HepG2 (cell line): Measurements from ENCODE around the gene TNFAIP1. TPM values are rescaled to one million over a fixed set of nuclear protein-coding genes. Genes with fewer than 3 reads are reported as not detected.
A peak's percentile ranks its signal among the peaks of the same experiment; 100 is the strongest.

Experiments
- ASH2L ChIP-seq: fragments of 300-600, 200-600 bp; sonication (generic); IDR thresholded peaks from 2 replicates; pipeline ENCODE4 v1.7.0; 2017; ENCODE audit warnings: low read depth, mild to moderate bottlenecking, moderate library complexity, mixed read lengths, low read length; ENCODE audit not compliant: insufficient read length
- BRCA1 ChIP-seq: sonication (generic); formaldehyde crosslinking; IDR thresholded peaks from 2 replicates; pipeline ENCODE4 v1.4.0; 2020; ENCODE audit warnings: missing genetic modification reagents
- CHD2 ChIP-seq: IDR thresholded peaks from 2 replicates; pipeline ENCODE4 v1.6.1; 2011; ENCODE audit warnings: low read depth, low read length, improper control_type of control experiment
- EHMT2 ChIP-seq: fragments of 200-600 bp; sonication (generic); IDR thresholded peaks from 2 replicates; pipeline ENCODE4 v1.7.0; 2017; ENCODE audit warnings: antibody characterized with exemption, low read depth, low read length, borderline replicate concordance
- ESRRA ChIP-seq: sonication (generic); formaldehyde crosslinking; IDR thresholded peaks from 2 replicates; pipeline ENCODE4 v1.5.1; 2020; ENCODE audit warnings: mild to moderate bottlenecking, low read depth, missing genetic modification reagents
- HDAC2 ChIP-seq: sonication (generic); formaldehyde crosslinking; IDR thresholded peaks from 2 replicates; pipeline ENCODE4 v1.4.0; 2020; ENCODE audit warnings: missing genetic modification reagents
- HNRNPLL ChIP-seq: fragments of 200-400 bp; formaldehyde crosslinking; IDR thresholded peaks from 2 replicates; pipeline ENCODE4 v1.6.1; 2017; ENCODE audit warnings: mild to moderate bottlenecking, low read depth, low read length; ENCODE audit not compliant: poor library complexity, severe bottlenecking
- HOXA5 ChIP-seq: sonication (generic); formaldehyde crosslinking; IDR thresholded peaks from 2 replicates; pipeline ENCODE4 v1.4.0; 2020; ENCODE audit warnings: missing genetic modification reagents
- PHF20 ChIP-seq: sonication (generic); formaldehyde crosslinking; IDR thresholded peaks from 2 replicates; pipeline ENCODE4 v1.5.0; 2020; ENCODE audit warnings: mild to moderate bottlenecking, missing genetic modification reagents
- PITX1 ChIP-seq: sonication (generic); formaldehyde crosslinking; IDR thresholded peaks from 2 replicates; pipeline ENCODE4 v1.5.1; 2020; ENCODE audit warnings: mild to moderate bottlenecking, missing genetic modification reagents
- POLR2AphosphoS5 ChIP-seq: IDR thresholded peaks from 2 replicates; pipeline ENCODE4 v1.6.1; 2012; ENCODE audit warnings: low read depth, low read length
- PRPF4 ChIP-seq: fragments of 200-400 bp; formaldehyde crosslinking; IDR thresholded peaks from 2 replicates; pipeline ENCODE4 v1.6.1; 2016; ENCODE audit warnings: low read length, low read depth; ENCODE audit not compliant: poor library complexity, severe bottlenecking
- RAD51 ChIP-seq: fragments of 450-650 bp; IDR thresholded peaks from 2 replicates; pipeline ENCODE4 v1.6.1; 2016; ENCODE audit warnings: borderline replicate concordance
- REPIN1 ChIP-seq: sonication (generic); formaldehyde crosslinking; IDR thresholded peaks from 2 replicates; pipeline ENCODE4 v1.8.0; 2022; ENCODE audit warnings: missing genetic modification reagents, low read depth, mild to moderate bottlenecking, borderline replicate concordance
- SMC3 ChIP-seq: IDR thresholded peaks from 2 replicates; pipeline ENCODE4 v1.6.1; 2011; ENCODE audit warnings: low read length, improper control_type of control experiment
- TBL1XR1 ChIP-seq: fragments of 150-350 bp; IDR thresholded peaks from 2 replicates; pipeline ENCODE4 v1.6.1; 2014; ENCODE audit warnings: borderline replicate concordance, low read length; ENCODE audit not compliant: partially characterized antibody
- ZNF160 ChIP-seq: sonication (generic); formaldehyde crosslinking; IDR thresholded peaks from 2 replicates; pipeline ENCODE4 v1.8.0; 2022; ENCODE audit warnings: mild to moderate bottlenecking, inconsistent platforms, missing genetic modification reagents
- ZNF180 ChIP-seq: sonication (generic); formaldehyde crosslinking; IDR thresholded peaks from 2 replicates; pipeline ENCODE4 v1.4.0; 2020; ENCODE audit warnings: low read depth, missing genetic modification reagents, borderline replicate concordance
- ZNF251 ChIP-seq: sonication (generic); formaldehyde crosslinking; IDR thresholded peaks from 2 replicates; pipeline ENCODE4 v1.9.0; 2021; ENCODE audit warnings: mild to moderate bottlenecking, missing genetic modification reagents
- ZNF703 ChIP-seq: sonication (generic); formaldehyde crosslinking; IDR thresholded peaks from 2 replicates; pipeline ENCODE4 v1.5.1; 2020; ENCODE audit warnings: missing genetic modification reagents, mild to moderate bottlenecking, moderate library complexity, borderline replicate concordance
- ZNF878 ChIP-seq: sonication (generic); formaldehyde crosslinking; IDR thresholded peaks from 2 replicates; pipeline ENCODE4 v1.8.1; 2023; ENCODE audit warnings: mild to moderate bottlenecking, missing genetic modification reagents, moderate library complexity
- ZNF883 ChIP-seq: sonication (generic); formaldehyde crosslinking; IDR thresholded peaks from 2 replicates; pipeline ENCODE4 v1.5.1; 2020; ENCODE audit warnings: mild to moderate bottlenecking, missing genetic modification reagents; ENCODE audit errors: not compliant biosample characterization
- polyA plus RNA-seq, 8 experiments: library from polyadenylated mRNA; depleted of rRNA in 3 of 8; stranded (reverse) in 7 of 8; unstranded in 1 of 8; fragments of >200 nt; fragmentation: Illumina TruSeq in 4 of 8; extraction: Trizol in 4 of 8; gene quantifications; 2 replicates each; pipeline versions ENCODE4 v1.2.1 to v1.2.3, GENCODE V29; 2011 to 2016; ENCODE audit warnings: low read depth in 4 of 8, missing spikeins in 1 of 8, mixed read lengths in 1 of 8; ENCODE audit not compliant: insufficient read depth in 1 of 8
- total RNA-seq, 5 experiments: library from RNA; depleted of rRNA; stranded (reverse); fragments of >200 nt; fragmentation: Illumina TruSeq; extraction: Trizol; gene quantifications; 2 replicates each; pipeline ENCODE4 v1.2.3, GENCODE V29; 2016; ENCODE audit warnings: low read depth in 1 of 5
- TF ChIP-seq, protein P1 (sequence below): sonication (generic); formaldehyde crosslinking; IDR thresholded peaks from 2 replicates; pipeline ENCODE4 v1.5.0; 2020; ENCODE audit warnings: missing genetic modification reagents
- TF ChIP-seq, protein P2 (sequence below): IDR thresholded peaks from 2 replicates; pipeline ENCODE4 v1.6.1; 2016; ENCODE audit warnings: low read depth, borderline replicate concordance
- TF ChIP-seq, protein P3 (sequence below): sonication (generic); formaldehyde crosslinking; IDR thresholded peaks from 2 replicates; pipeline ENCODE4 v1.4.0; 2020; ENCODE audit warnings: mild to moderate bottlenecking, missing genetic modification reagents

The TNFAIP1 gene
- total and polyA plus RNA-seq, 2 of the 13 experiments (the other 11 are each of a cell fraction or from before 2014, with no cell fraction given), result 17.5 to 40.6 TPM

DNA sequence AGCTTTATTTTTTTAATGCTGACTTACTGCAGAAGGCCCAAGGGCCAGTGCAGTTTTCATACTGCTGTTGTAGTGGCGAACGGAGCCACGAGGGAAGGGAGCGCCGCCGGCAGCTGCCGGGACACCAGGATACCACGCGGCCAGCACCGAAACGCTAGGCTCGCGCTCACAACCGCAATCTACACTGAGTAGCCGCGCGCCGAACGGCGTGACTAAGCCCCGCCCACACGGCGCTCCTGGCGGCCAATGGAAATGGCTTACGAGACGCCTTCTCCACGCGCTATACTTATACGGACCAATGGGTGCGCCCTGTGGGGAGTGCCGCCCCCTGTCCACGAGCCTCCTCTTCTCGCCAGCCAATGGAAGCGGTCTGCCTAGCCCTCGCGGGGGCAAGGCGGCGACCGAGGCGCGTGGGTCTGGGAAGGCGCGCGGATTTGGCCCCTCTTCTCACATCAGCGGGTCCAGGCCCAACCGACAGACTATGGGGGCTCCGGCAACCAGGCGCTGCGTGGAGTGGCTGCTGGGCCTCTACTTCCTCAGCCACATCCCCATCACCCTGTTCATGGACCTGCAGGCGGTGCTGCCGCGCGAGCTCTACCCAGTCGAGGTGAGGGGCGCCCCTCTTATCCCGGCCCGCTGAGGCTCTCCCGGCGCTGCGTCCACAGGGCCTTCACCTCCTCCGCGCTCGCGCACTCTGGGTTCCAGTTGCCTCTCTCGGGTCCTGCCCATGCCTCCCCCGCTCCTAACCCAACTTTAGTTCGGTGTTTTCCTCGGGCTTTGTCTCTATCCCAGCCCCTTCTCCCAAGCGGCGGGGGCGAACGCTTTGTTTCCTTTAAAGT lies 16.6 kb upstream of the TNFAIP1 start, which contains the start of gene TMEM97 (continued):
- TF ChIP-seq, protein P1, sequence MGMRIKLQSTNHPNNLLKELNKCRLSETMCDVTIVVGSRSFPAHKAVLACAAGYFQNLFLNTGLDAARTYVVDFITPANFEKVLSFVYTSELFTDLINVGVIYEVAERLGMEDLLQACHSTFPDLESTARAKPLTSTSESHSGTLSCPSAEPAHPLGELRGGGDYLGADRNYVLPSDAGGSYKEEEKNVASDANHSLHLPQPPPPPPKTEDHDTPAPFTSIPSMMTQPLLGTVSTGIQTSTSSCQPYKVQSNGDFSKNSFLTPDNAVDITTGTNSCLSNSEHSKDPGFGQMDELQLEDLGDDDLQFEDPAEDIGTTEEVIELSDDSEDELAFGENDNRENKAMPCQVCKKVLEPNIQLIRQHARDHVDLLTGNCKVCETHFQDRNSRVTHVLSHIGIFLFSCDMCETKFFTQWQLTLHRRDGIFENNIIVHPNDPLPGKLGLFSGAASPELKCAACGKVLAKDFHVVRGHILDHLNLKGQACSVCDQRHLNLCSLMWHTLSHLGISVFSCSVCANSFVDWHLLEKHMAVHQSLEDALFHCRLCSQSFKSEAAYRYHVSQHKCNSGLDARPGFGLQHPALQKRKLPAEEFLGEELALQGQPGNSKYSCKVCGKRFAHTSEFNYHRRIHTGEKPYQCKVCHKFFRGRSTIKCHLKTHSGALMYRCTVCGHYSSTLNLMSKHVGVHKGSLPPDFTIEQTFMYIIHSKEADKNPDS (CRISPR knock-in tag), result no peak
- TF ChIP-seq, protein P2, sequence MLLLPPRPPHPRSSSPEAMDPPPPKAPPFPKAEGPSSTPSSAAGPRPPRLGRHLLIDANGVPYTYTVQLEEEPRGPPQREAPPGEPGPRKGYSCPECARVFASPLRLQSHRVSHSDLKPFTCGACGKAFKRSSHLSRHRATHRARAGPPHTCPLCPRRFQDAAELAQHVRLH (CRISPR knock-in tag), result peak; percentile 27; the same call in 1 of the 2 replicates
- peak; percentile 87; the same call in 1 of the 2 replicates for TF ChIP-seq REPIN1 (CRISPR knock-in tag)
- TF ChIP-seq ZNF878 (CRISPR knock-in tag), result peak; percentile 48; the same call in 1 of the 2 replicates
- TF ChIP-seq PRPF4, result no peak
- TF ChIP-seq HDAC2 (CRISPR knock-in tag), result peak; percentile 21; the same call in 1 of the 2 replicates
- TF ChIP-seq HOXA5 (CRISPR knock-in tag), result peak; percentile 72; the same call in 1 of the 2 replicates
- peak; percentile 70 for TF ChIP-seq POLR2AphosphoS5
- TF ChIP-seq SMC3, result no peak
- TF ChIP-seq PHF20 (CRISPR knock-in tag), result no peak; the same call in 1 of the 2 replicates
- TF ChIP-seq ZNF883 (CRISPR knock-in tag), result no peak
- TF ChIP-seq ZNF251, result no peak
- peak; percentile 20; the same call in 1 of the 2 replicates for TF ChIP-seq ESRRA
- TF ChIP-seq RAD51, result no peak
- no peak; the same call in 1 of the 2 replicates for TF ChIP-seq BRCA1 (CRISPR knock-in tag)
- TF ChIP-seq CHD2, result peak; percentile 54; the same call in 1 of the 2 replicates
- 0 out of 2 replicates have a peak, but pooled peaks have one; percentile 57 for TF ChIP-seq ZNF703 (CRISPR knock-in tag)
- TF ChIP-seq ZNF180 (CRISPR knock-in tag), result no peak
- TF ChIP-seq HNRNPLL, result peak; percentile 80
- no peak; the same call in 1 of the 2 replicates for TF ChIP-seq PITX1 (CRISPR knock-in tag)
- no peak for TF ChIP-seq TBL1XR1
- TF ChIP-seq, protein P3, sequence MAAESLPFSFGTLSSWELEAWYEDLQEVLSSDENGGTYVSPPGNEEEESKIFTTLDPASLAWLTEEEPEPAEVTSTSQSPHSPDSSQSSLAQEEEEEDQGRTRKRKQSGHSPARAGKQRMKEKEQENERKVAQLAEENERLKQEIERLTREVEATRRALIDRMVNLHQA (CRISPR knock-in tag), result no peak
- no peak; the same call in 1 of the 2 replicates for TF ChIP-seq ZNF160 (CRISPR knock-in tag)
- TF ChIP-seq ASH2L, result peak; percentile 74
- no peak; the same call in 1 of the 2 replicates for TF ChIP-seq EHMT2
